NT2/D1 (cell line): Measurements from ENCODE around the gene ZNF605.
"Not testable (repeated sequence)": the region's sequence is repeated elsewhere in the genome, so short reads cannot be mapped to it uniquely, and the experiment has no call there.

ENCODE experiments used
- YY1 ChIP-seq: IDR thresholded peaks from 2 replicates; pipeline ENCODE4 v1.6.1; 2011; ENCODE audit not compliant: insufficient read length, insufficient read depth
- ZNF274 ChIP-seq: IDR thresholded peaks from 2 replicates; pipeline ENCODE4 v1.6.1; 2011; ENCODE audit warnings: mild to moderate bottlenecking, low read depth, low read length

DNA sequence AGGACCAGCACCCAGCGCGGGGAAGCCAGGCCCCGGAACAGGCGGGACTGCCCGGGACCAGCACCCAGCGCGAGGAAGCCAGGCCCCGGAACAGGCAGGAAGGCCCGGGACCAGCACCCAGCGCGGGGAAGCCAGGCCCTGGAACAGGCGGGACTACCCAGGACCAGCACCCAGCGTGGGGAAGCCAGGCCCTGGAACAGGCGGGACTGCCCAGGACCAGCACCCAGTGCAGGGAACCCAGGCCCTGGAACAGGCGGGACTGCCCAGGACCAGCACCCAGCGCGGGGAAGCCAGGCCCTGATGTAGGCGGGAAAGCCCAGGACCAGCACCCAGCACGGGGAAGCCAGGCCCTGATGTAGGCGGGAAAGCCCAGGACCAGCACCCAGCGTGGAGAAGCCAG, 81.5 kb downstream of the ZNF605 start:
- TF ChIP-seq YY1, ZNF274: not testable (repeated sequence)
